ENCODE measurements around the gene SLC35C1. TPM values are rescaled to one million over a fixed set of nuclear protein-coding genes. Genes with fewer than 3 reads are reported as not detected.

Gene SLC35C1
- total RNA-seq, 2 donors from 2014 or later = 11.4 to 16.0 TPM

GRCh38 chr11:45860764-45861510 lies 56.0 kb downstream of the SLC35C1 start:
- H3K27me3 ChIP-seq (ENCODE audit: control insufficient read depth, insufficient read depth, low read length, poor library complexity, severe bottlenecking) = no peaks in the 10 kb centered on the region
- no peak overlapping the region for H3K4me3 Mint-ChIP-seq
- H3K9ac ChIP-seq (ENCODE audit: extremely low read depth, low read length, poor library complexity, severe bottlenecking) = no peak overlapping the region
- H3K36me3 ChIP-seq (ENCODE audit: control insufficient read depth, insufficient read depth, low read length) = peaks cover 73% of the 10 kb centered on the region
- WGBS, 2 experiments (ENCODE audit: insufficient coverage in 1 of 2, insufficient read length in 1 of 2) = 93 to 94% methylated on average over 9 to 10 of the region's 10 CpGs
- H3K9me3 ChIP-seq (ENCODE audit: control insufficient read depth, low read length) = no peaks in the 10 kb centered on the region
- H3K4me3 ChIP-seq (ENCODE audit: low read length) = no peak overlapping the region
- no peaks in the 10 kb centered on the region for H3K4me1 ChIP-seq (ENCODE audit: control insufficient read depth, insufficient read depth, low read length)
- H3K9me3 Mint-ChIP-seq = no peaks in the 10 kb centered on the region
- DNase-seq = no peak
- peaks cover 6% of the 10 kb centered on the region for H3K4me1 Mint-ChIP-seq
- no peak overlapping the region for H3K27ac ChIP-seq (ENCODE audit: low read depth, low read length)
- no peaks in the 10 kb centered on the region for H3K27me3 Mint-ChIP-seq (ENCODE audit: insufficient read depth)
- H3K27ac Mint-ChIP-seq = no peak overlapping the region
- peaks cover 55% of the 10 kb centered on the region for H3K36me3 Mint-ChIP-seq (ENCODE audit: low read depth)
- TF ChIP-seq, protein P1, sequence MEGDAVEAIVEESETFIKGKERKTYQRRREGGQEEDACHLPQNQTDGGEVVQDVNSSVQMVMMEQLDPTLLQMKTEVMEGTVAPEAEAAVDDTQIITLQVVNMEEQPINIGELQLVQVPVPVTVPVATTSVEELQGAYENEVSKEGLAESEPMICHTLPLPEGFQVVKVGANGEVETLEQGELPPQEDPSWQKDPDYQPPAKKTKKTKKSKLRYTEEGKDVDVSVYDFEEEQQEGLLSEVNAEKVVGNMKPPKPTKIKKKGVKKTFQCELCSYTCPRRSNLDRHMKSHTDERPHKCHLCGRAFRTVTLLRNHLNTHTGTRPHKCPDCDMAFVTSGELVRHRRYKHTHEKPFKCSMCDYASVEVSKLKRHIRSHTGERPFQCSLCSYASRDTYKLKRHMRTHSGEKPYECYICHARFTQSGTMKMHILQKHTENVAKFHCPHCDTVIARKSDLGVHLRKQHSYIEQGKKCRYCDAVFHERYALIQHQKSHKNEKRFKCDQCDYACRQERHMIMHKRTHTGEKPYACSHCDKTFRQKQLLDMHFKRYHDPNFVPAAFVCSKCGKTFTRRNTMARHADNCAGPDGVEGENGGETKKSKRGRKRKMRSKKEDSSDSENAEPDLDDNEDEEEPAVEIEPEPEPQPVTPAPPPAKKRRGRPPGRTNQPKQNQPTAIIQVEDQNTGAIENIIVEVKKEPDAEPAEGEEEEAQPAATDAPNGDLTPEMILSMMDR (conservative IDR thresholded peaks at IDR 0.05) = no peak

Other genes with a start within 250 kb of the SLC35C1 start
- 1 to 10 TPM in 1 of 2 donors, under 1 TPM in 1; 0.95 to 1.6 TPM for gene CHST1, start 139.5 kb upstream of the SLC35C1 start, total RNA-seq
- gene CRY2, start 42.3 kb downstream of the SLC35C1 start, total RNA-seq = 10 to 100 TPM; 19.8 to 20.1 TPM
- gene MAPK8IP1, start 80.5 kb downstream of the SLC35C1 start, total RNA-seq = 10 to 100 TPM; 11.2 to 12.8 TPM
- gene FREY1, start 102.1 kb downstream of the SLC35C1 start, total RNA-seq = 1 to 10 TPM; 1.1 to 1.5 TPM
- gene PEX16, start 112.7 kb downstream of the SLC35C1 start, total RNA-seq = 10 to 100 TPM; 32.2 to 37.8 TPM
- 10 to 100 TPM; 28.5 to 35.2 TPM for gene LARGE2, start 117.5 kb downstream of the SLC35C1 start, total RNA-seq

All from endodermal cell (in vitro differentiated cells).